AG09309 (cell line): Measurements from ENCODE around the gene MRPL20.

Experiments
- DNase-seq: peaks from one replicate; pipeline ENCODE4 v3.0.0-alpha.2; 2010; ENCODE audit warnings: low read depth
- H3K4me3 ChIP-seq: 2 replicates; pipeline ENCODE4 v1.5.1; 2011; ENCODE audit warnings: mild to moderate bottlenecking, low read depth, low read length, moderate library complexity; ENCODE audit not compliant: control insufficient read depth
- TF ChIP-seq, protein P1 (sequence below): IDR thresholded peaks from 2 replicates; pipeline ENCODE4 v1.5.1; 2011; ENCODE audit warnings: mild to moderate bottlenecking, low read depth, low read length, inconsistent platforms; ENCODE audit not compliant: insufficient read depth, control insufficient read depth; ENCODE audit errors: missing control alignments

The MRPL20 gene

DNA sequence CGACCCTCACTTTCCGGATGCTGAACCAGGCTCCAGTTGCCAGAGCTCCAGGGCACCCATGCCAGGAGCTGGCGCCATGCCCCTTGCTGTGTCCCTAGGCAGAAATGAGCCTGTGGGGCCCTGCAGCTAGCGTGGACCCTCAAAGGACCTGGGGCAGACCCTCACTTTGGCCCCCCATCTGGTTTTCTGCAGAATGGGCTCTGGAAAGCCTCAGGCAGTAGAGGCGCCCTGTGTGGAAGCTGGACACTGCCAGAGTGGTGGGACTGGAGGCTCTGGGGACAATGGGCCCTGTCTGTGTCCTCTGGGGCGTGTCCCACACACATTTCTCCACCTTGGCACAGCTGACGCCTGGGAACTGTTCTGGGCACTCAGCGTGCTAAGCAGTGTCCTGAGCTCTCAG is 25.8 kb downstream of the MRPL20 start:
- H3K4me3 ChIP-seq = no peak overlapping the region
- DNase-seq = no peak
- TF ChIP-seq, protein P1, sequence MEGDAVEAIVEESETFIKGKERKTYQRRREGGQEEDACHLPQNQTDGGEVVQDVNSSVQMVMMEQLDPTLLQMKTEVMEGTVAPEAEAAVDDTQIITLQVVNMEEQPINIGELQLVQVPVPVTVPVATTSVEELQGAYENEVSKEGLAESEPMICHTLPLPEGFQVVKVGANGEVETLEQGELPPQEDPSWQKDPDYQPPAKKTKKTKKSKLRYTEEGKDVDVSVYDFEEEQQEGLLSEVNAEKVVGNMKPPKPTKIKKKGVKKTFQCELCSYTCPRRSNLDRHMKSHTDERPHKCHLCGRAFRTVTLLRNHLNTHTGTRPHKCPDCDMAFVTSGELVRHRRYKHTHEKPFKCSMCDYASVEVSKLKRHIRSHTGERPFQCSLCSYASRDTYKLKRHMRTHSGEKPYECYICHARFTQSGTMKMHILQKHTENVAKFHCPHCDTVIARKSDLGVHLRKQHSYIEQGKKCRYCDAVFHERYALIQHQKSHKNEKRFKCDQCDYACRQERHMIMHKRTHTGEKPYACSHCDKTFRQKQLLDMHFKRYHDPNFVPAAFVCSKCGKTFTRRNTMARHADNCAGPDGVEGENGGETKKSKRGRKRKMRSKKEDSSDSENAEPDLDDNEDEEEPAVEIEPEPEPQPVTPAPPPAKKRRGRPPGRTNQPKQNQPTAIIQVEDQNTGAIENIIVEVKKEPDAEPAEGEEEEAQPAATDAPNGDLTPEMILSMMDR = no peak

DNA sequence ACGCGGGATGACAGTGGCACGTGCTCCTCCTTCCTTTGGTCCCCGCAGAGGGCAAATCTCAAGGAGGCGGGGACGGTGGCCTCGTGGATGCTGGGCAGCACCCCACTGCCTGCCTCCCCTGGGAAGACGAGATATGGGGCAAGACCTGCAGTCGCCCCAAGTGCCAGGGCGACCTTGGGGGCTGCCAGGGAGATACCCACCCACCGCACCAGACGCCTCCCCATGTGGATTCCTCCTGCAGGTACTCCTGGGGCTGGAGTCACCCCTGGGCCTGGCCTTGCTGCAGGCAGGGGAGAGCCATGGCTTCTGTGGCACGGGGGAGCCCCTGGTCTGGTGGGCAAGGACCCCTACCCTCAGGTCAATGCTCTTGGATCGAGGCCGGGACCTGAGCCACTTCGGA is 26.2 kb downstream of the MRPL20 start:
- no peak overlapping the region for H3K4me3 ChIP-seq
- TF ChIP-seq, protein P1 = no peak
- DNase-seq = no peak

DNA sequence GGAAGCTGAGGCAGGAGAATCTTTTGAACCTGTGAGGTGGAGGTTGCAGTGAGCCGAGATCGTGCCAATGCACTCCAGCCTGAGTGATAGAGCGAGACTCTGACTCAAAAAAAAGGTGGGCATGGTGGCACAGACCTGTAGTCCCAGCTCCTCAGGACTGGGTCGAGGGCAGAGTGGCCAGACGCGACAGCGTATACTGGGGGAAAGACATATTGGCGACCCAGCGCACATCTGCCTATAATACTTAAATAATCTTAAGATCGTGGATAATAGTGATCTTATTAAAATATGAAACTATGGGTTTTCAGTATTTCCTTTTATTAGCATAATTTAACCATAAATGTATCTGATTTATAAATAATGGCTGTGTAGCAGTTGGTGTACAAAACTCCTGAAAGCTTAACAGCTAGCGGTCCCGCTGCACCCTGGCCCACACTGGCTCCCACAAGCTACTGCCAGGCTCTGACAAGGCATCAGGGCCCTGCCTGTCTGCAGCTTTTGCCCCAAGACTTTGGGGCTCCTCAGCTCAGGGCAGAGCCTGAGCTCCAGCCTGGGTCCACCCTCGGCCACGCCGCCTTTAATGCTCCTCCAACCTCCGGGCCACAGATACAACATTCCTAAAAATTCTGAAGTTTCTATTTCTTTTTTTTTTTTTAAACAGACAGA is 29.4 kb downstream of the MRPL20 start:
- TF ChIP-seq, protein P1 = no peak
- no peak for DNase-seq
- H3K4me3 ChIP-seq = no peak overlapping the region

DNA sequence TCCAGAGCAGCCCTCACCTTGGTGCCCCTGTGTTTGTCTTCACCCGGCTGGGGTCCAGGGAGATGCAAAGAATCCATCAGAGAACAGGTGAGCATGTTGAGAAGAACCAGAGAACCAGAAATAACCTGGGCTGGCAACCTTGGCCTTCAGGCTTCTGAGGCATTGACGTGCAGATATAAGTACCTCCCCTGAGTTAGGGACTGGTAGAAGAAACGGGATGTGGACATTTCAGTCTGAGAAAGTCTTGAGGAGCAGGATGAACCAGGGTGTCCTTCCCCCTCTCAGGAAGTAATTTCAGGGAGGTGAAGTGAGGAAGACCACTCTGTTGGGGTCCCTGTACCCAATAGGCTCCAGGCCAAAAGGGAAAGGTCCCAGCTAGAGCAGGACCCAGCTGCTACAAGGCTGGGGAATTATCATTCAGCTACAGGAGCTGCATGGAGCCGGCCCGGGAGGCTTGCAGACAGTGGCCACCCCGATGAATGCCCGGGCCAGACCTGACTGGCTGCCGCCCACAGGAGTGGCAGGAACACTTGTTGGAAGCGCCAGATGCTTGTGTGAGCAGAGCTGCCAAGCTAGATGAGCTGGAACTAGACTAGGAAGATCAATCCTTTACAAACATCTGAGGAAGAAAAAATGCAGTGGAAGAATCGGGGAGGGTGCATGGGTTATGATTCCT is 30.4 kb downstream of the MRPL20 start:
- TF ChIP-seq, protein P1 = no peak
- no peak for DNase-seq
- H3K4me3 ChIP-seq = no peak overlapping the region

DNA sequence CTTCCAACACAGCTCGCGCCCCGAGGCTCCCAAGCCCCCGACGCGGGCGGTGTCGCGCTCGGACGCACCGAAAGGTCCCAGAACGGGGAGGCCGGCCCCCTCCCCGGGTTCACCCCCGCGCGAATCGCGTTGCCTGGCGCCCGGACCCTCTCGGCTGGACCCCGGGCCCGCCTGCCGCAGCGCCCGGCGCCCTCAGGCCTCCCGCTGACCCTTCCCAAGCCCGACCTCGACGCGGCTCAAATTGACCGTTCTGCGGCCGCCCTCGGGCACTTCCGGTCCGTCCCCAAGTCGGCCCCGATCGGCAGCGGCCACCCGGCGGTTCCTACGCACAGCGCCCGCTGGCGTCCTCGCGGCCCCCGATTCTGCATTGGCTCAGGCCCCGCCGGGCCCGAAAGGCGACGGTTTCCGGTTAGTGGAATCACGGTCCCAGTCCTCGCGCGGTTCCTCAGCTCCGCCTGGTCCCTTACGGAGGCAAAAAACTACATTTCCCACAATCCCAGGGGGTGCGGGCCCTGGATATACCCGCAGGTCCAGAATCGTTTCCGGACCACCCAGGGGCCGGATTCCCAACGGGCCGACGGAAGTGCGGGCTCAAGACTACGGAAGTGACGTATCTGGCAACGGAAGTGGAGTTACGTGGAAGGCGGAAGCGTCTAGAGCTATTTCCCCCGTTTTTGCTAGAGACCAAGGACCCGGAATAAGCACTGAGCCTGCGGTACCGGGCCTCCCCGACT is 32.0 kb downstream of the MRPL20 start, which contains the start of gene AURKAIP1:
Gene AURKAIP1, minus strand, starts transcription at position 279 of the 734 bp plus-strand sequence. CDS start 451 bp downstream, outside the sequence.
- peak; percentile 99 for DNase-seq
- peak within 1 kb of the TSS; percentile 61 for H3K4me3 ChIP-seq
- TF ChIP-seq, protein P1 = peak; percentile 26

DNA sequence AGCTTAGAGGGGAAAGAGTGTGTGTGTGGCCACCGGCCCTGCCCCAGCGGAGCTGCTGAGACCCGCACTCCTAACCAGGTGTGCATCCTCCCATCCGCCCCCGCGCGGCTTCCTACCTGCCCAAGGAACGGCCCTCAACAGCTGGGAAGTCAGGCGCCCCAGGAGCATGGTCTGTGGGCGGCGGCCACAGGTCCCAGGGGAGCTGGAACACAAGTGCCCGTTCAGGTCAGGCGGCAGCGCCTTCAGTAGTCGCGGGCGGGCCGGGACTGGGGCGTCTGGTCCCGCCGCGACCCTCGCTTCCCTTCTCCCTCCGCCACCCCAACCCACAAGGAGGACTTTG is 32.5 kb downstream of the MRPL20 start:
- TF ChIP-seq, protein P1 = no peak
- peak overlapping the region; percentile 61 for H3K4me3 ChIP-seq
- DNase-seq = no peak
